HG02588 (cell line): ENCODE results near the gene EIF1B.

Experiments used
- ATAC-seq: cut with Tn5 transposase; IDR thresholded peaks from one replicate; pipeline ENCODE4 v1.9.1; 2021; ENCODE audit warnings: mild to moderate bottlenecking, moderate library complexity; ENCODE audit not compliant: unreplicated experiment

The EIF1B gene

GRCh38 chr3:40340541-40341170 is 31.1 kb downstream of the EIF1B start:
- ATAC-seq, result no peak

GRCh38 chr3:40341671-40342070 is 32.2 kb downstream of the EIF1B start:
- no peak for ATAC-seq

- ATAC-seq, result no peak
These were observed 41.0 kb downstream of the EIF1B start for GRCh38 chr3:40350529-40350928.

- no peak for ATAC-seq
These were observed 45.9 kb downstream of the EIF1B start for GRCh38 chr3:40355410-40355809.

GRCh38 chr3:40358454-40358853 is 48.9 kb downstream of the EIF1B start:
- no peak for ATAC-seq
